ENCODE results near the gene APOF. TPM values are rescaled to one million over a fixed set of nuclear protein-coding genes. Genes with fewer than 3 reads are reported as not detected.
"Not testable (repeated sequence)": the region's sequence is repeated elsewhere in the genome, so short reads cannot be mapped to it uniquely, and the experiment has no call there.

The APOF gene
- total RNA-seq, 1 donor from 2014 or later: not detected

DNA sequence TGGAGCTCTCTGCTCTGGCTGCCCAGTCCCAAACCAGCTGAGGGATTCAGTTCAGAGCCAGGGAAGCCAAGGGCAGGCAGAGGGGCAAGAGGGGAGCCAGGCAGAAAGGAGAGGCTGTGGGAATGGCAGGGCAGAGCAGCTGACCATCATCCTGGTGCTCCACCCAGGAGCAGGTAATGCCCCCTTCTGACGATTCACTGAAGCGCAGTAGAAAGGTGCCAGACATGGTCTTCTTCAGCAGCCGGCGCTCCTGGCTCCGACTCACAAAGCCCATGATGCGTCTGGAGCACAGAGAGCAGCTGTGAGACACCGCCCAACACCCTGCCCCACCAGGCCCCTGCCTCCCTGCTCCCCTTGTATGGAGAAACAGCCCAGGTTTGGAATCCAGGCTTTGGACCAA lies 16.0 kb downstream of the APOF start:
- Mint-ChIP-seq H3K4me1 (ENCODE audit: unreplicated experiment) (no peaks in the 10 kb centered on the region), H3K4me3 (ENCODE audit: unreplicated experiment) (no peak overlapping the region), H3K36me3 (ENCODE audit: unreplicated experiment) (peaks cover 60% of the 10 kb centered on the region), H3K27me3 (ENCODE audit: unreplicated experiment) (no peaks in the 10 kb centered on the region), H3K9me3 (ENCODE audit: unreplicated experiment) (no peaks in the 10 kb centered on the region), H3K27ac (ENCODE audit: unreplicated experiment) (no peak overlapping the region)
- TF ChIP-seq, protein P1, sequence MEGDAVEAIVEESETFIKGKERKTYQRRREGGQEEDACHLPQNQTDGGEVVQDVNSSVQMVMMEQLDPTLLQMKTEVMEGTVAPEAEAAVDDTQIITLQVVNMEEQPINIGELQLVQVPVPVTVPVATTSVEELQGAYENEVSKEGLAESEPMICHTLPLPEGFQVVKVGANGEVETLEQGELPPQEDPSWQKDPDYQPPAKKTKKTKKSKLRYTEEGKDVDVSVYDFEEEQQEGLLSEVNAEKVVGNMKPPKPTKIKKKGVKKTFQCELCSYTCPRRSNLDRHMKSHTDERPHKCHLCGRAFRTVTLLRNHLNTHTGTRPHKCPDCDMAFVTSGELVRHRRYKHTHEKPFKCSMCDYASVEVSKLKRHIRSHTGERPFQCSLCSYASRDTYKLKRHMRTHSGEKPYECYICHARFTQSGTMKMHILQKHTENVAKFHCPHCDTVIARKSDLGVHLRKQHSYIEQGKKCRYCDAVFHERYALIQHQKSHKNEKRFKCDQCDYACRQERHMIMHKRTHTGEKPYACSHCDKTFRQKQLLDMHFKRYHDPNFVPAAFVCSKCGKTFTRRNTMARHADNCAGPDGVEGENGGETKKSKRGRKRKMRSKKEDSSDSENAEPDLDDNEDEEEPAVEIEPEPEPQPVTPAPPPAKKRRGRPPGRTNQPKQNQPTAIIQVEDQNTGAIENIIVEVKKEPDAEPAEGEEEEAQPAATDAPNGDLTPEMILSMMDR (IDR thresholded peaks at IDR 0.05): no peak
- DNase-seq (ENCODE audit: extremely low spot score, unreplicated experiment): no peak

DNA sequence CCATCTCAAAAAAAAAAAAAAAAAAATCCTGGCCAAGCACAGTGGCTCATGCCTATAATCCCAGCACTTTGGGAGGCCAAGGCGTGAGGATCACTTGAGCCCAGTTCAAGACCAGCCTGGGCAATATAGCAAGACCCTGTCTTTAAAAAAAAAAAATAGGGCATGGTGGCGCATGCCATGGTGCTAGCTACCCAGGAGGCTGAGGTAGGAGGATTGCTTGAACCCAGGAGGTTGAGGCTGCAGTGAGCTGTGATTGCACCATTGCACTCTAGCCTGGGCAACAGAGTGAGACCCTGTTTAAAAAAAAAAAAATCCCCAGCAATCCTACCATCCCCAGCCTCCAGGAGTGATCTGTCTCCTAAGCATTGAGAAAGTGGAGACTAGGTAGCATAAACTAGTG lies 20.4 kb downstream of the APOF start:
- H3K4me3 Mint-ChIP-seq (ENCODE audit: unreplicated experiment); H3K4me1 Mint-ChIP-seq (ENCODE audit: unreplicated experiment); DNase-seq (ENCODE audit: extremely low spot score, unreplicated experiment); H3K27ac Mint-ChIP-seq (ENCODE audit: unreplicated experiment); H3K27me3 Mint-ChIP-seq (ENCODE audit: unreplicated experiment); H3K9me3 Mint-ChIP-seq (ENCODE audit: unreplicated experiment): not testable (repeated sequence)
- peaks cover 32% of the 10 kb centered on the region for H3K36me3 Mint-ChIP-seq (ENCODE audit: unreplicated experiment)

DNA sequence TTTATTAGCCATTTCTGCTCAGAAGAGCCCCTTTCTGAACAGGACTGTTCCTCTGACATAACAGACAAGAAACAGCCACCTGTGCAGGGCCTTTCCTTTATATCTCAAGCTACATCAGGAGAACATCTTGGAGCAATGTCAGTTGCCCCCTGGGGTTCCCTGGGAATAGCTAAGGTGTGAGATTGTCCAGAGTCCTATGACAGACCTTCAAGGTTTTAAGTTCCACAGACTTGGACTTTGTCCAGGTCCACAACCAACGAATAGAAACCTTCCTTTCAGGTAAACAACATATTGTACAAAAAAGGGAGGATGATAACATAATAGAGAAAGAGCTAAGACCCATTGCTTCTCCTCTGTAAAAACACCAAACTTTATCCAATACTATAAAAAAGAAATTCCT lies 21.0 kb downstream of the APOF start:
- H3K9me3 Mint-ChIP-seq (ENCODE audit: unreplicated experiment): no peaks in the 10 kb centered on the region
- no peaks in the 10 kb centered on the region for H3K4me1 Mint-ChIP-seq (ENCODE audit: unreplicated experiment)
- TF ChIP-seq, protein P1 (IDR thresholded peaks at IDR 0.05): no peak
- no peak for DNase-seq (ENCODE audit: extremely low spot score, unreplicated experiment)
- peaks cover 27% of the 10 kb centered on the region for H3K36me3 Mint-ChIP-seq (ENCODE audit: unreplicated experiment)
- no peak overlapping the region for H3K4me3 Mint-ChIP-seq (ENCODE audit: unreplicated experiment)
- H3K27me3 Mint-ChIP-seq (ENCODE audit: unreplicated experiment): no peaks in the 10 kb centered on the region
- no peak overlapping the region for H3K27ac Mint-ChIP-seq (ENCODE audit: unreplicated experiment)

DNA sequence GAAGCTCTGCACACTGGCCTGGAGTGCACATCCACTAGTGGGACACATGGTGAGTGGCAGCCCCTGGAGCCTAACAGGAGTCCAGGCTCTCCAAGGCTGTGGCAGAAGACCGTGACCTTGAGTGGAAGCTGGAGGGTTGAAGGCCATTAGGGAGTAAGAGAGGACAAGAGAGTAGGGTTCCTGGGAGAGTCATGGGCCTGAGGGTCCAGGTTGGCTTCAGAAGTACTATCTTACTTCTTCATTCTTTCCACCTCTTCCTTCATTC lies 23.6 kb downstream of the APOF start:
- H3K36me3 Mint-ChIP-seq (ENCODE audit: unreplicated experiment): peaks cover 12% of the 10 kb centered on the region
- TF ChIP-seq, protein P1 (IDR thresholded peaks at IDR 0.05): no peak
- H3K4me3 Mint-ChIP-seq (ENCODE audit: unreplicated experiment): no peak overlapping the region
- no peaks in the 10 kb centered on the region for H3K27me3 Mint-ChIP-seq (ENCODE audit: unreplicated experiment)
- no peak overlapping the region for H3K27ac Mint-ChIP-seq (ENCODE audit: unreplicated experiment)
- peaks cover 7% of the 10 kb centered on the region for H3K4me1 Mint-ChIP-seq (ENCODE audit: unreplicated experiment)
- no peaks in the 10 kb centered on the region for H3K9me3 Mint-ChIP-seq (ENCODE audit: unreplicated experiment)
- no peak for DNase-seq (ENCODE audit: extremely low spot score, unreplicated experiment)

DNA sequence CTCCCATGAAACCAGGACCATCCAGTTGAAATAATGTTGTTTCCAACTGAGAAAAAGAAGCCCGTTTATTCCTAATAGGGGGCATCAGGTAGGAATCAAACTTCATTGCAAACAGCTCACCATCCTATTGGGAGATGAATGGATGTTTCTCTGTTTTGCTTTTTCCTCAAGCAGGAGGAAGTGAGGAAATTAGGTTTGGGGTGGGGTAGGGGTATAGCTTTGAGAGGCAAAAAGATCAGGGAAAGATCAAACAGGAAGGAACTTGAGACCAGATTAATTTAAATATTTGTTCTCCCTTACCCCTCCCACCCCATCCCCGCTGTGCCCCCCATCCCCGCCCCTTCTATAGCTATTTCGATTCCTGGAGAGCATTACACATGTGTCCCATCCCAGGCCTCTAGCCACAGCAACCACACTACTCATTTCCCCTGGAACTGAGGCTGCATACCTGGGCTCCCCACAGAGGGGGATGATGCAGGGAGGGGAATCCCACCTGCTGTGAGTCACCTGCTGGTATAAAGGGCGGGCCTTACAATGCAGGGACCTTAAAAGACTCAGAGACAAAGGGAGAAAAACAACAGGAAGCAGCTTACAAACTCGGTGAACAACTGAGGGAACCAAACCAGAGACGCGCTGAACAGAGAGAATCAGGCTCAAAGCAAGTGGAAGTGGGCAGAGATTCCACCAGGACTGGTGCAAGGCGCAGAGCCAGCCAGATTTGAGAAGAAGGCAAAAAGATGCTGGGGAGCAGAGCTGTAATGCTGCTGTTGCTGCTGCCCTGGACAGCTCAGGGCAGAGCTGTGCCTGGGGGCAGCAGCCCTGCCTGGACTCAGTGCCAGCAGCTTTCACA lies 24.1 kb downstream of the APOF start, which contains the start of gene IL23A:
IL23A (plus strand) TSS at position 577 of the 850 bp plus-strand sequence; CDS start at position 738, 161 bp downstream.
- Mint-ChIP-seq H3K27ac (ENCODE audit: unreplicated experiment) (no peak within 1 kb of the TSS), H3K4me1 (ENCODE audit: unreplicated experiment) (peaks cover 7% of the 10 kb centered on the region), H3K27me3 (ENCODE audit: unreplicated experiment) (no peaks in the 10 kb centered on the region), H3K4me3 (ENCODE audit: unreplicated experiment) (no peak within 1 kb of the TSS), H3K36me3 (ENCODE audit: unreplicated experiment) (peaks cover 7% of the 10 kb centered on the region), H3K9me3 (ENCODE audit: unreplicated experiment) (no peaks in the 10 kb centered on the region)
- DNase-seq (ENCODE audit: extremely low spot score, unreplicated experiment): no peak
- TF ChIP-seq, protein P1 (IDR thresholded peaks at IDR 0.05): no peak
